ENCODE results near the gene FRMD1. TPM values are rescaled to one million over a fixed set of nuclear protein-coding genes. Genes with fewer than 3 reads are reported as not detected.

The FRMD1 gene
- total RNA-seq, 3 donors from 2014 or later (not counting 1 experiment from before 2014, with no cell fraction given), result not detected

- no peaks in the 10 kb centered on the region for H3K4me1 ChIP-seq (ENCODE audit: control insufficient read depth, insufficient read depth, low read length)
- Mint-ChIP-seq H3K36me3 (no peaks in the 10 kb centered on the region), H3K27me3 (ENCODE audit: low read depth in 2 of 2) (peaks cover 10 to 11% of the 10 kb centered on the region in 2 donors), H3K9me3 (peaks cover under 1 to 1% of the 10 kb centered on the region in 2 donors), H3K27ac (no peak overlapping the region), H3K4me1 (no peaks in the 10 kb centered on the region), H3K4me3 (no peak overlapping the region)
- intact Hi-C loops (cut with micrococcal nuclease), result no loop called here
- H3K27me3 ChIP-seq (ENCODE audit: control insufficient read depth, insufficient read depth, low read length), result no peaks in the 10 kb centered on the region
- H3K36me3 ChIP-seq (ENCODE audit: control insufficient read depth, insufficient read depth, low read length), result no peaks in the 10 kb centered on the region
- ATAC-seq (no peak), DNase-seq (no peak)
- no peak overlapping the region for H3K27ac ChIP-seq (ENCODE audit: low read length)
- no peaks in the 10 kb centered on the region for H3K9me3 ChIP-seq (ENCODE audit: control insufficient read depth, insufficient read depth, low read length)
- WGBS (ENCODE audit: insufficient coverage), result 80% methylated on average over 1 of the region's 3 CpGs
- no peak for TF ChIP-seq CTCF (IDR thresholded peaks at IDR 0.05)
- no peak overlapping the region for H3K4me3 ChIP-seq (ENCODE audit: low read length)
Observed at GRCh38 chr6:168110437-168110836, 31.4 kb upstream of the FRMD1 start.

- H3K27me3 ChIP-seq (ENCODE audit: control insufficient read depth, insufficient read depth, low read length), result no peaks in the 10 kb centered on the region
- 90% methylated on average over 12 of the region's 12 CpGs for WGBS (ENCODE audit: insufficient coverage)
- Mint-ChIP-seq H3K4me3 (no peak overlapping the region), H3K4me1 (no peaks in the 10 kb centered on the region), H3K36me3 (no peaks in the 10 kb centered on the region), H3K9me3 (no peaks in the 10 kb centered on the region), H3K27ac (no peak overlapping the region), H3K27me3 (ENCODE audit: low read depth in 2 of 2) (peaks cover 10 to 12% of the 10 kb centered on the region in 2 donors)
- intact Hi-C loops (cut with micrococcal nuclease), result no loop called here
- DNase-seq (no peak), ATAC-seq (no peak)
- no peak overlapping the region for H3K27ac ChIP-seq (ENCODE audit: low read length)
- no peak for TF ChIP-seq CTCF (IDR thresholded peaks at IDR 0.05)
- H3K4me1 ChIP-seq (ENCODE audit: control insufficient read depth, insufficient read depth, low read length), result no peaks in the 10 kb centered on the region
- H3K36me3 ChIP-seq (ENCODE audit: control insufficient read depth, insufficient read depth, low read length), result no peaks in the 10 kb centered on the region
- H3K9me3 ChIP-seq (ENCODE audit: control insufficient read depth, insufficient read depth, low read length), result no peaks in the 10 kb centered on the region
- H3K4me3 ChIP-seq (ENCODE audit: low read length), result no peak overlapping the region
Observed at GRCh38 chr6:168109171-168109570, 30.2 kb upstream of the FRMD1 start.

DNA sequence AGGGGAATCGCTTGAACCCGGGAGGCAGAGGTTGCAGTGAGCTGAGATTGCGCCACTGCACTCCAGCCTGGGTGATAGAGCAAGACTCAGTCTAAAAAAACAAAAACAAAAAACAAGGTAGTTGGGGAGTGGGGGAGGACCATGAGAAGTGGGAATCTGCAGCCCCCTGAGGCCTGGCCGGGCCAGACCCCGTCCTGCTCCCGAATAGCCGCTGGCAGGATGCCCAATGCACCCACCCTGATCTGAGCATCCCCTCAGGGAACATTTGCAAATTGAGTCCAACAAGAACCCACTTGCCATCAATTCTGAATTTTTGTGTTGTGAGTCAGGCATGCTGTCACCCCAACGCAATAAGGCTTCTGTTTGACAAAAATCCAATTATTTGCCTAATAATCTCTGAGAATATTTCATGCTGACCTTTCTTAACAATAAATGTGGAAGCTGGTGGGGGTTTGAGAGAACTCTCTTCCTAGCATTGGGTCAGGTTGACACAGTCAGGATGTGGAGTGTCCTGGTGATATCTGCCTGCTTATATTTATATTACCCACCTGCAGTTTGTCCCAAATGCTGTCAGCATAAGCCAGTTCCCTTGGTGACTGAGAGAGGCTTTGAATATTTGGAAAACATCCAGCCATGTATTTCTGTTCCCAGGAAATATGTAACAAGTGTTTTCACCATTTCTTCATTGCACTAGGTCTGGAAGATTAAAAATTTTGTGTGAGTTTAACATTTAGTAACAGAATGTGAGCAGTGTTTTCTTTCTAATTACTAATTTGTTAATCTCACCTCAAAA is 28.4 kb upstream of the FRMD1 start:
- Mint-ChIP-seq H3K4me3 (no peak overlapping the region), H3K4me1 (no peaks in the 10 kb centered on the region), H3K27ac (no peak overlapping the region), H3K9me3 (no peaks in the 10 kb centered on the region), H3K36me3 (no peaks in the 10 kb centered on the region), H3K27me3 (ENCODE audit: low read depth in 2 of 2) (peaks cover 22 to 25% of the 10 kb centered on the region in 2 donors)
- WGBS (ENCODE audit: insufficient coverage), result 87% methylated on average over 8 of the region's 8 CpGs
- ATAC-seq (no peak), DNase-seq (no peak)
- Histone ChIP-seq H3K27ac (ENCODE audit: low read length) (no peak overlapping the region), H3K27me3 (ENCODE audit: control insufficient read depth, insufficient read depth, low read length) (peaks cover 2% of the 10 kb centered on the region), H3K4me3 (ENCODE audit: low read length) (no peak overlapping the region), H3K36me3 (ENCODE audit: control insufficient read depth, insufficient read depth, low read length) (no peaks in the 10 kb centered on the region), H3K4me1 (ENCODE audit: control insufficient read depth, insufficient read depth, low read length) (no peaks in the 10 kb centered on the region), H3K9me3 (ENCODE audit: control insufficient read depth, insufficient read depth, low read length) (no peaks in the 10 kb centered on the region)
- intact Hi-C loops (cut with micrococcal nuclease), result no loop called here
- no peak for TF ChIP-seq CTCF (IDR thresholded peaks at IDR 0.05)

- Histone ChIP-seq H3K9me3 (ENCODE audit: control insufficient read depth, insufficient read depth, low read length) (no peaks in the 10 kb centered on the region), H3K4me3 (ENCODE audit: low read length) (no peak overlapping the region), H3K27me3 (ENCODE audit: control insufficient read depth, insufficient read depth, low read length) (peaks cover 2% of the 10 kb centered on the region), H3K4me1 (ENCODE audit: control insufficient read depth, insufficient read depth, low read length) (no peaks in the 10 kb centered on the region), H3K36me3 (ENCODE audit: control insufficient read depth, insufficient read depth, low read length) (no peaks in the 10 kb centered on the region), H3K27ac (ENCODE audit: low read length) (no peak overlapping the region)
- no peaks in the 10 kb centered on the region for H3K9me3 Mint-ChIP-seq
- H3K4me3 Mint-ChIP-seq, result no peak overlapping the region
- no peak for TF ChIP-seq CTCF (IDR thresholded peaks at IDR 0.05)
- intact Hi-C loops (cut with micrococcal nuclease), result no loop called here
- DNase-seq (no peak), ATAC-seq (no peak)
- WGBS (ENCODE audit: insufficient coverage), result 79% methylated on average over 3 of the region's 3 CpGs
- no peaks in the 10 kb centered on the region for H3K4me1 Mint-ChIP-seq
- peaks cover 27 to 32% of the 10 kb centered on the region in 2 donors for H3K27me3 Mint-ChIP-seq (ENCODE audit: low read depth in 2 of 2)
- H3K36me3 Mint-ChIP-seq, result no peaks in the 10 kb centered on the region
- H3K27ac Mint-ChIP-seq, result no peak overlapping the region
Observed at GRCh38 chr6:168106633-168107005, 27.6 kb upstream of the FRMD1 start.

All from natural killer cell (primary cell).